HG02571 (cell line): ENCODE data around the gene ARHGAP8.
"Not testable (repeated sequence)": the region's sequence is repeated elsewhere in the genome, so short reads cannot be mapped to it uniquely, and the experiment has no call there.

Experiments used
- ATAC-seq: cut with Tn5 transposase; IDR thresholded peaks from one replicate; pipeline ENCODE4 v1.9.1; 2021; ENCODE audit warnings: mild to moderate bottlenecking, moderate library complexity; ENCODE audit not compliant: unreplicated experiment

Gene ARHGAP8

GRCh38 chr22:44848296-44848741, 95.9 kb downstream of the ARHGAP8 start:
- ATAC-seq: no peak

- ATAC-seq: no peak
Observed at GRCh38 chr22:44848791-44849420, 96.5 kb downstream of the ARHGAP8 start.

DNA sequence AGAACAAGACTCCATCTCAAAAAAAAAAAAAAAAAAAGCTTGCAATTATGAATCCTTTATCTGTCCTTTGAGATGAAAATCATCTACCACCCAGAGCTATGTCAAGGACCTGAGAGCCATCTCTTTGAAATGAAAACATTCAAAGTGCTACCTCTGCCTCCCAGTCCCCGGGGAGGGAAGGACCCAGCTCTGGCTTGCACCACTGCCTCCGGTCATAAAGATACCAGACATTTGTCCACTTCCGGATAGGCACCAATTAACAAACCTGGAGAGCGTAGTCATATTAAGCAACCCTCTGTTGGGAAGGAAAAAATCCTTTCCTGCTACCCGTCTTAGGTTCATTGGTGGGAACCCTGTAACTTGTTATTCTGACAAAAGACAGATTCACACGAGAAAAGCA, 98.6 kb downstream of the ARHGAP8 start:
- no peak for ATAC-seq

- ATAC-seq: not testable (repeated sequence)
Observed at GRCh38 chr22:44854641-44855040, 102.3 kb downstream of the ARHGAP8 start.

DNA sequence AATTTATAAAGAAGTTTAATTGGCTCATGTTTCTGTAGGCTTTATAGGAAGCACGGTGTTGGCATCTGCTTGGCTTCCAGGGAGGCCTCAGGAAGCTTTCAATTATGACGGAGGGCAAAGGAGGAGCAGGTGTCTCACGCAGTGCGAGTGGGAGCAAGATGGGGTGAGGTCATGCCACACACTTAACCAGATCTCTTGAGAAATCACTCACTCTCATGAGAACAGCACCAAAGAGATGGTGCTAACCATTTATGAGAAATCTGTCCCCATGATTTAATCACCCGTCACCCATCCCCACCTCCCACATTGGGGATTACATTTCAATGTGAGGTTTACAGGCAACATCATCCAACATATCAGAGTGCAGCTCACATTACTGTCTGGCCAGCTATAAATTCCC, 103.5 kb downstream of the ARHGAP8 start:
- no peak for ATAC-seq

DNA sequence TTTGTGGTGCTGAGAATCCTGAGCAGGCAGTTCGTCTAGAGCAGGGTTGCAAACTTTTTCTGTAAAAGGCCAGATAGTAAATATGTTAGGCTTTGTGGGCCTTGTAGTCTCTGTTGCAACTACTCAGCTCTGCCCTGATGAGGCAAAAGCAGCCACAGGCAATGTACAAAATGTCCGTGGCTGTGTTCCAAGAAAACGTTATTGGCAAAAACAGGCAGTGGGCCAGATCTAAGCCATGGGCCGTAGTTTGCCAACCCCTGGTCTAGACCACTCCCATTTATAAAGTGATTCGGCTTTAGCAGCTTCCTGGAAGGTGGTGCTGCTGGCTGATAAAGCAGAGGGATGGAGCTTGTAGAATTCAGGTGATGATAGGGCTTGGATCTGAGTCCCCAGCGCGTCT, 106.4 kb downstream of the ARHGAP8 start:
- ATAC-seq: not testable (repeated sequence)

- no peak for ATAC-seq
Observed at GRCh38 chr22:44859641-44860040, 107.3 kb downstream of the ARHGAP8 start.

DNA sequence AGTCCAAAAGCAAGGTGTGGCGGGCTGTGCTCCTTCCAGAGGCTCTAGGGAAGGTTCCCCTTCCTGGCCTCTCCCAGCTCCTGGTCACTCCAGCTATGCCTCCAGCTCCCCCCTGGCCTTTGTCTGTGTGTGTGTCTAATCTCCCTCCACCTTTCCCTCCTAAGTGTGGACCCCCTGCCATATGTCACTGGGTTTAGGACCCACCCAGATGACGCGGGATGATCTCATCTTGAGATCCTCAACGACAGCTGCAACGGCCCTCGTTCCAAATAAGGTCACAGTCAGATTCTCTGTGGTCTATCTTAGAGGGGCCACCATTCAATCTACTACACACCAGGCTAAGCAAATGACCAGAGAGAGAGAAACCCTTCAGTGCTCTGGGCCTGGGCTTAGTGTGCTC, 107.9 kb downstream of the ARHGAP8 start:
- no peak for ATAC-seq

DNA sequence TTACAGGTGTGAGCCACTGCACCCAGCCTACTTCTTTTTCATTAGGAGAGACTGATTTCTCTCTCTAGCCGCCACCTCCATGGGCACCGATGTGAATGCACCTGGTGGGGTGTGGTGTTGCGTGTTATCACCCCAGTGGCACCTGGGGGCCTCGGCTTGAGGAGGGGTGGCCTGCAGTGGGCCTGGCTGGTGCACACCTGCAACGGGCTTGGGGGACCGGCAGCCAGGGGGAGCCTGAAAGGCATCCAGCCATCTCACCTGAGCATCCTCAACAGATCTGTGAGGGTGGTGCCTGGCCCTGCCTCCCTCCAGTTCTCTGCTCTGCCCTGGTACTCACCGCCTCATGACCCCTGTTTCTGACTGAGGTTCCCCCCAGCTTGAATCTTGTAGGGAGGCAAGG, 108.9 kb downstream of the ARHGAP8 start:
- no peak for ATAC-seq

GRCh38 chr22:44862281-44862680, 109.9 kb downstream of the ARHGAP8 start:
- no peak for ATAC-seq

DNA sequence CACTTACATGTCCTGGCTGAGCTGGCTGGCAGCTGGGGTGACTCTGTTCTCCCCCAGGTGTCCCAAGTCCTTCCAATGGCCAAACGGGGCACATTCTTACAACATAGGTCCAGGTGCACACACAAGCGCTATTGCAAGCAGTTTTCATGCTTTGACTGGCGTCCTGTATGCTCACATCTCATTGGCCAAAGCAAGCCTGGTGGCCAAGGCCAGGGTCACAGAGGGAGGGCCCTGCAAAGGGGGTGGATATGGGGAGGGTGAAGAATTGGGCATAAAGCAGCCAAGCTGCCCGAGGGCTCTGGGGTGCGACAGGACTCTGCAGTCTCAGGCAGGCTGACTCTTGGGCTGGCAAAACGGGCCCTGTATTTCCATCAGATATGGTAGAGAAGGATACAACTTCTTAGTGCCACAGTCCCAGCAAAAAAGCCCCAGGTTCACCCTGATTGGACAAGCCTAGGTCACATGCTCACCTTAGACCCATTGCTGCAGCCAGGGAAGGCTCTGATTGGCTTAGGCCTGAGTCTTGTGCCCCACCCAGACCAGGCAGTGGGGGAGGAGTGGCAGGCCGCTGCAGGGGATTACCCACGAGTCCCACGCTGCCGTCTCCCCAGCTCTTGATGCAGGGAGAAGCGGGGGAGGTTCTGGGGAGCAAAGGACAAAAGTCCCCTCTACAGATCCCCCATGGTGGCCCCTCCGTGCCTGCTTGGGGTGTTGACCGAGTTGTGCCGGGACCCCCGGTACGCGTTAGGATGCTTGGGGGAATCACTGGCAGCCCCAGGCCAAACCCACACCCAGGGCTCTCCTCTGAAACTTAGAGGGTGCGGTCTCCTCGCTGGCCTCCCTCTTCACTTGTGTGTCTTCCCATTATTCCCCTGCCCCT, 110.8 kb downstream of the ARHGAP8 start:
- no peak for ATAC-seq

DNA sequence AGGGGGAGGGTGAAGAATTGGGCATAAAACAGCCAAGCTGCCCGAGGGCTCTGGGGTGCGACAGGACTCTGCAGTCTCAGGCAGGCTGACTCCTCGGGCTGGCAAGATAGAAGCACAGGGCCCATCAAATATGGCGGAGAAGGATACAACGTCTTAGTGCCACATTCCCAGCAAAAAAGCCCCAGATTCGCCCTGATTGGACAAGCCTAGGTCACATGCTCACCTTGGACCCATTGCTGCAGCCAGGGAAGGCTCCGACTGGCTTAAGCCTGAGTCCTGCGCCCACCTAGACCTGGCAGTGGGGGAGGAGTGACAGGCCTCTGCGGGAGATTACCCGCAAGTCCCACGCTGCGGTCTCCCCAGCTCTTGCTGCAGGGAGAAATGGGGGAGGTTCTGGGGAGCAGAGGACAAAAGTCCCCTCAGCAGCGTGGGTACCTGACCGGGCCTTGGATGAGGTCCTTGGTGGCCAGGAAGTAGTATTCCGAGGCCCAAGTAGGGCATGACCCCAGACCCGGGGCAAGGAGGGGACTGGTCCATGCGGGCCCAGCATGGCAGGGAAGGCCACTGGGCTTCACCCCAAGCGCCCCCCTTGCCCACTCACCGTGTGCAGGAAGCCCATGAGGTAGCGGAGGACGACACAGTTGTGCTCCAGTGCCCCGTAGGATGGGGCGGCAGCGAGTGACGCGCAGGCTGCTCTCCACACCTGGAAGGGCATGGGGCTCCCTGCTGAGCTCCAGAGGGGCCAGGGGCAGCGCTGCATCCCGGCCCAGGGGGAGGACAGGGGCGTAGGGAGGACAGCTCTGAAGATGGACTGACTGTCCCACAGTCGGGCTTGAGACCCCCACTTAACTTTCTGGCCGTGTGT, 113.0 kb downstream of the ARHGAP8 start:
- no peak for ATAC-seq

DNA sequence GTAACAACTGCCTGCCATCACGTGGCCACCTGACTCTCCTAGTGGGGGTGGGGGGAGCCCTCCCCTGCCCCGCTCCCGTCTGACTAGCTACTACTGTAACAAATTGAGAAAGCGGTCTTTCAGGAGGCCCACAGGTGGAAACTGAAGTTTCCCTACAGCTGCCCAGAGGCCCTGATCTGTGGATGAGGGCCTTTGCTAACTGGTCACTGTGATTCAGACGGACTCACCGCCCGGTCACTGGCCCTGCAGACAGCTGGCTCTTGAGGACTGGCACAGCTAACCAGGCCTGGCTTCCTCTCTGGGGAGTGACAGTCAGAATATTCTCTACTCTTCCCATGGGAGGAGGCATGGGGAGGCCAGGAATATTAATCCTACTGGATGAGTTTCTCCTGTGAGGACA, 116.8 kb downstream of the ARHGAP8 start:
- no peak for ATAC-seq

GRCh38 chr22:44870021-44870420, 117.6 kb downstream of the ARHGAP8 start:
- ATAC-seq: no peak

GRCh38 chr22:44871782-44872181, 119.4 kb downstream of the ARHGAP8 start:
- no peak for ATAC-seq

DNA sequence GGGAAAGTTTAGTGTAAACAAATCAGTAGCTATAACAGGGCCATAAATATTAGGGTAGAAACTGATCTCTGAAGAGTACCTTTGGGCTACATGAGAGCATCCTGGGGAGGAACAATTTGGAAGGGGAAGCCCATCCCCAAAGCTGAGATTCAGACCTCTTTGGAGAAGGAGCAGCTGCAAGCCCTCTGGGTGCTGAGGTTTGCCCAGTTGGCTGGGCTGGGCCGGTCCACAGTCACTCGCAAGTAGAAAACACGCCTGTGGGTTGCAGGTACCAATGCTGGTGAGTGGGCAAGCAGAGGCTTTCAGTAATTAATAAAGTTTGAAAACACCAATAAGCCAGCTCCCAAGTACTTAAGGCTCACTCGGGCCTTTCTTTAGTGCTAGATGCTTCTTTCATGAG, 124.5 kb downstream of the ARHGAP8 start:
- no peak for ATAC-seq

DNA sequence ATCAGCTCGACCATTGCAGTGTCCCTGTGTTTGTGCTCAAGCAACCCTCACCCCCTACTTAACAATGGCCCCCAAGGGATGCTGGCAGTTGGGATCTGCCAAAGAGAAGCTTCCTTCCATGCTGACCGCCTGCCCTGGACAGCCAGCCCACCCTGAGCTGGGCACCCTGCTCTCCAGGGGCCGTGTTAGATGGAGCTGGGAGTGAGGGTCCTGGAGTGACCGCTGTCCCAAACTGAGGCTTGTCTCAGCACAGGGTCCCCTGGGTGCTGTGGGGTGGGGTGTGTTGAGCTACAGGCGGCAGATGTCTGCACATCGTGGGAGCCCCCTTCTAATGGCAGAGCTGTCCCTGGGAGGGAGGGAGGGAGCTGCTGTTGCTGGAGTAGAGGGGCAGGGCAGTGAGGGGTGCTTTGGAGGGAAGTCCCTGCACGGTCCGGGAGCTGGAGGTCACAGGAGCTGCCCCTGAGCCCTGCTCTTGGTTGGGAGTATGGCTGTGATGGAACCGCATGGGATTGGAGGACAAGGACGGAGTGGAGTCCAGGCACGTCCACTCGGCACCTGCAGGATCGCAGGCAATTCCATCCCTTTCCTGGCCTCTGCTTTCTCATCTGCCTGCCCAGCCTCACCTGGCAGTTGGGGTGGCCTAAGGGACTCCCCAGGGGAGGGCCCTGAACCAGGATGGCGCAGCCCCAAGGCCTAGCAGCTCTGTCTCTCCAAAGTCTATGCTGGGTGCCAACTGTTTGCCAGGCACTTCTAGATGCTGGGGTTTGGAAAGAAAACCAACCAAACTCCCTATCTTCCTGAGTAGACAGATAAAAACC, 126.3 kb downstream of the ARHGAP8 start:
- ATAC-seq: no peak

- no peak for ATAC-seq
Observed at GRCh38 chr22:44879301-44879680, 126.9 kb downstream of the ARHGAP8 start.

DNA sequence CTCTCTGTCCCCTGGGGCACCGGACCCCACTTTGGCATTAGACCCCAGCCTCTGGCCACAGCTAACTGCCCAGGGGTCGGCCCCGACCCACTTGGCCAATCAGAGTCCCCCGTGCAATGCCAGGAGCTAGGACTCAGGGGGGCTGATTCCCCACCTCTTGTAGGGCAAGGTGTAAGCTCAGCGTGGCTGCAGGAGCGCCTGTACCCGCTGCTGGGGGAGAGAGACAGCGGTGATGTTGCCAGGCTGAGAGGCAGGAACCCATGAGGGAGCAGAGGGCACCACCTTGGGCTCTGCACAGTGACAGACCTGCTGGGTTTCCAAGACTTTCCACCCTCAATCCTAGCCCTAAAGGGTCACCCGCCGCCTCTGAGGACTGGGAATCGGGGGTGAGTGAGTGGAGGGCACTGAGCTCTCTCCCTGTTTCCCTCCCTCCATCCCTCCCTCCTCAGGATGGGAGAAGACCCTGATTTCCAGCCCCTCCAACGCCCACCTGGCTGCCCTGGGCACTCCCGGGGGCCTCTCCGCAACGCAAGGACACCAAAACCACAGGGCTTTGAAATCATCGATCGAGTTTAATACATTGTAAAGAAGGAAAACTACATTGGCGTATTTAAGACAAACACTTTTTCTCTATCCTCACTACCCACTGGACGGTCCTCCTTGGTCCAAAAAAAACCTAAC, 128.4 kb downstream of the ARHGAP8 start:
- no peak for ATAC-seq

- ATAC-seq: no peak
Observed at GRCh38 chr22:44881624-44882023, 129.2 kb downstream of the ARHGAP8 start.
